Measurements from ENCODE around the gene FOXN1.

DNA sequence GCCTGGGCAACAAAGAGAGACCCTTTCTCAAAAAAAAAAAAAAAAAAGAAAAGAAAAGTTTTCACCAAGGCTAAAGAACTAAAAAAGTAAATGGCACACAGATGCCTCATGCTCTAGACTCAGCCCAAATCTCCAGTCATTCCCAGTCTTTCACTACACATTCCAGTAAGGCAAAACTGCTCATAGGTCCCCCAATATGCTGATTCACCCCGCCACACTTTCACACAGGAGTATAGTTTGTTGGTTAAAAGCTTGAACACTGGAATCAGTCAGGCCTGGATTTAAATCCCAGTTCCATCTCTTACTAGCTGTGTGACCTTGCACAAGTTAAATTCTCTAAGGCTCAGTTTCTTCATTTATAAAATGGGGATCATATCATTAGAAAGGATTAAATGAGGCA is 63.3 kb downstream of the FOXN1 start:
- TF ChIP-seq, protein P1, sequence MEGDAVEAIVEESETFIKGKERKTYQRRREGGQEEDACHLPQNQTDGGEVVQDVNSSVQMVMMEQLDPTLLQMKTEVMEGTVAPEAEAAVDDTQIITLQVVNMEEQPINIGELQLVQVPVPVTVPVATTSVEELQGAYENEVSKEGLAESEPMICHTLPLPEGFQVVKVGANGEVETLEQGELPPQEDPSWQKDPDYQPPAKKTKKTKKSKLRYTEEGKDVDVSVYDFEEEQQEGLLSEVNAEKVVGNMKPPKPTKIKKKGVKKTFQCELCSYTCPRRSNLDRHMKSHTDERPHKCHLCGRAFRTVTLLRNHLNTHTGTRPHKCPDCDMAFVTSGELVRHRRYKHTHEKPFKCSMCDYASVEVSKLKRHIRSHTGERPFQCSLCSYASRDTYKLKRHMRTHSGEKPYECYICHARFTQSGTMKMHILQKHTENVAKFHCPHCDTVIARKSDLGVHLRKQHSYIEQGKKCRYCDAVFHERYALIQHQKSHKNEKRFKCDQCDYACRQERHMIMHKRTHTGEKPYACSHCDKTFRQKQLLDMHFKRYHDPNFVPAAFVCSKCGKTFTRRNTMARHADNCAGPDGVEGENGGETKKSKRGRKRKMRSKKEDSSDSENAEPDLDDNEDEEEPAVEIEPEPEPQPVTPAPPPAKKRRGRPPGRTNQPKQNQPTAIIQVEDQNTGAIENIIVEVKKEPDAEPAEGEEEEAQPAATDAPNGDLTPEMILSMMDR (conservative IDR thresholded peaks at IDR 0.05; ENCODE audit: low read length), result no peak
- TF ChIP-seq EZH2phosphoT487 (IDR thresholded peaks at IDR 0.05; ENCODE audit: borderline replicate concordance), result no peak

Data from Loucy (cell line).